Activated B cell treated with CpG ODN at 0.5 μM for 24 hours (primary cell): Measurements from ENCODE around the gene FIP1L1. TPM values are rescaled to one million over a fixed set of nuclear protein-coding genes. Genes with fewer than 3 reads are reported as not detected.
"Not testable (repeated sequence)": the region's sequence is repeated elsewhere in the genome, so short reads cannot be mapped to it uniquely, and the experiment has no call there.

Experiments used
- ATAC-seq: fragments of 200-7000 bp; cut with Tn5 transposase; one replicate; pipeline ENCODE4 v1.10.0; 2021; ENCODE audit warnings: low read depth, mild to moderate bottlenecking, moderate library complexity
- CTCF ChIA-PET: fragments of 350-600 bp; sonication (Branson Sonifier 250); formaldehyde crosslinking; loops from one replicate; lab custom pipeline; 2021; ENCODE audit warnings: antibody characterized with exemption; lab: Charles Lee
- POLR2A ChIA-PET: fragments of 350-600 bp; sonication (Branson Sonifier 250); formaldehyde crosslinking; loops from one replicate; lab custom pipeline; 2021; ENCODE audit warnings: antibody characterized with exemption; lab: Charles Lee
- DNase-seq: peaks from one replicate; pipeline ENCODE4 v3.0.0; 2022
- H3K27ac Mint-ChIP-seq: one replicate; pipeline ENCODE4 v1.8.0; 2020; ENCODE audit warnings: mixed read lengths
- H3K27me3 Mint-ChIP-seq: one replicate; pipeline ENCODE4 v1.8.0; 2021; ENCODE audit warnings: mixed read lengths
- H3K36me3 Mint-ChIP-seq: one replicate; pipeline ENCODE4 v1.8.0; 2021; ENCODE audit warnings: low read depth, mixed read lengths
- H3K4me1 Mint-ChIP-seq: one replicate; pipeline ENCODE4 v1.8.0; 2021; ENCODE audit warnings: mixed read lengths
- H3K4me3 Mint-ChIP-seq: one replicate; pipeline ENCODE4 v1.8.0; 2020; ENCODE audit warnings: mild to moderate bottlenecking, mixed read lengths
- H3K9me3 Mint-ChIP-seq: one replicate; pipeline ENCODE4 v1.8.0; 2020; ENCODE audit warnings: mixed read lengths
- intact Hi-C: fragments of 100-400 bp; cut with micrococcal nuclease; formaldehyde crosslinking; loops from one replicate; pipeline ENCODE4 v1.15.1; 2024
- total RNA-seq: library from RNA; stranded (reverse); gene quantifications from 2 replicates; pipeline ENCODE4 v1.2.3, GENCODE V29; 2022
- TF ChIP-seq, protein P1 (sequence below): fragments of 200-600 bp; IDR thresholded peaks from one replicate; pipeline ENCODE4 v1.8.0; 2022; ENCODE audit warnings: antibody characterized with exemption, mild to moderate bottlenecking

Gene FIP1L1, protein sequence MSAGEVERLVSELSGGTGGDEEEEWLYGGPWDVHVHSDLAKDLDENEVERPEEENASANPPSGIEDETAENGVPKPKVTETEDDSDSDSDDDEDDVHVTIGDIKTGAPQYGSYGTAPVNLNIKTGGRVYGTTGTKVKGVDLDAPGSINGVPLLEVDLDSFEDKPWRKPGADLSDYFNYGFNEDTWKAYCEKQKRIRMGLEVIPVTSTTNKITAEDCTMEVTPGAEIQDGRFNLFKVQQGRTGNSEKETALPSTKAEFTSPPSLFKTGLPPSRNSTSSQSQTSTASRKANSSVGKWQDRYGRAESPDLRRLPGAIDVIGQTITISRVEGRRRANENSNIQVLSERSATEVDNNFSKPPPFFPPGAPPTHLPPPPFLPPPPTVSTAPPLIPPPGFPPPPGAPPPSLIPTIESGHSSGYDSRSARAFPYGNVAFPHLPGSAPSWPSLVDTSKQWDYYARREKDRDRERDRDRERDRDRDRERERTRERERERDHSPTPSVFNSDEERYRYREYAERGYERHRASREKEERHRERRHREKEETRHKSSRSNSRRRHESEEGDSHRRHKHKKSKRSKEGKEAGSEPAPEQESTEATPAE
- 72.7 and 80.1 TPM in 2 replicates for total RNA-seq

DNA sequence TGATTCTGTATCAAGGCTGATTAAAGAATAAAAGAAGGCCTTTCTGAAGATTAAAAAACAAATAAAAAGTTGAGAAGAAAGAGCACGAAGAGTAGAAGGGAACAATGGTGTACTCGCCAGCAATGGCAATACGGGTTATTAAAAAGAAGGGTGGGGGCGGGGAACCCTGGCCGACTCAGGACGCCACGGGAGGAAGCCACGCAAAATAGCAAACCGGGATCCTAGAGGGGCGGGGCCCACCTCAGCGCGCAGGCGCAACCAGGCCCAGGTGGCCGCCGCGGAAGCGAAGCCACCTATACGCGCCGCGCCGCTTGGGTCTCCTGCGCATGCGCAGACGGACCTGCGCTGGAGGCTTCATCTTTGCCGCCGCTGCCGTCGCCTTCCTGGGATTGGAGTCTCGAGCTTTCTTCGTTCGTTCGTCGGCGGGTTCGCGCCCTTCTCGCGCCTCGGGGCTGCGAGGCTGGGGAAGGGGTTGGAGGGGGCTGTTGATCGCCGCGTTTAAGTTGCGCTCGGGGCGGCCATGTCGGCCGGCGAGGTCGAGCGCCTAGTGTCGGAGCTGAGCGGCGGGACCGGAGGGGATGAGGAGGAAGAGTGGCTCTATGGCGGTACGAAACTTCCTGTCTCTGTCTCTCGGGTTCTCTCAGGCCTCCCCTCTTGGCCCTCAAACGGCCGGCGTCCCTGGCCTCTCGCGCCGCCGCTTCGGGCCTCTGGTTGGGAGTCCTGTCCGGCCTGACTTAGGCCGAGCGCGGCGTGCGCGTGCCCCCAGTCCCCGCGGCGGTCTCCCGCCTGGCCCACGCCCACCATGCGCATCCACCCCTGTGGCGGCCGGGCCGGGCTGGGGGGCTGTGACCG is at the start of gene FIP1L1:
Gene FIP1L1 (plus strand): TSS at position 323 of the 852 bp plus-strand sequence. CDS start 198 bp downstream, at position 521.
- Mint-ChIP-seq H3K27ac (peak within 1 kb of the TSS; percentile 98), H3K27me3 (no peaks in the 10 kb centered on the region), H3K36me3 (peaks cover 21% of the 10 kb centered on the region), H3K9me3 (no peaks in the 10 kb centered on the region), H3K4me3 (peak within 1 kb of the TSS; percentile 99), H3K4me1 (peaks cover 34% of the 10 kb centered on the region)
- POLR2A ChIA-PET, result interaction anchor here (0.5 to 1.2 kb wide), 6 partner anchors 9 to 1536 kb away, joined by 3 to 19 read pairs (median 4); partner anchors contain the start of gene SCFD2
- DNase-seq, result peak; percentile 97
- intact Hi-C loops, result loop anchor here (1.0 to 5.0 kb wide), 3 partner anchors 11 to 855 kb away; partner anchors contain the start of gene SCFD2
- peak; percentile 91 for ATAC-seq
- CTCF ChIA-PET, result no interaction called here
- TF ChIP-seq, protein P1, sequence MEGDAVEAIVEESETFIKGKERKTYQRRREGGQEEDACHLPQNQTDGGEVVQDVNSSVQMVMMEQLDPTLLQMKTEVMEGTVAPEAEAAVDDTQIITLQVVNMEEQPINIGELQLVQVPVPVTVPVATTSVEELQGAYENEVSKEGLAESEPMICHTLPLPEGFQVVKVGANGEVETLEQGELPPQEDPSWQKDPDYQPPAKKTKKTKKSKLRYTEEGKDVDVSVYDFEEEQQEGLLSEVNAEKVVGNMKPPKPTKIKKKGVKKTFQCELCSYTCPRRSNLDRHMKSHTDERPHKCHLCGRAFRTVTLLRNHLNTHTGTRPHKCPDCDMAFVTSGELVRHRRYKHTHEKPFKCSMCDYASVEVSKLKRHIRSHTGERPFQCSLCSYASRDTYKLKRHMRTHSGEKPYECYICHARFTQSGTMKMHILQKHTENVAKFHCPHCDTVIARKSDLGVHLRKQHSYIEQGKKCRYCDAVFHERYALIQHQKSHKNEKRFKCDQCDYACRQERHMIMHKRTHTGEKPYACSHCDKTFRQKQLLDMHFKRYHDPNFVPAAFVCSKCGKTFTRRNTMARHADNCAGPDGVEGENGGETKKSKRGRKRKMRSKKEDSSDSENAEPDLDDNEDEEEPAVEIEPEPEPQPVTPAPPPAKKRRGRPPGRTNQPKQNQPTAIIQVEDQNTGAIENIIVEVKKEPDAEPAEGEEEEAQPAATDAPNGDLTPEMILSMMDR, result no peak

DNA sequence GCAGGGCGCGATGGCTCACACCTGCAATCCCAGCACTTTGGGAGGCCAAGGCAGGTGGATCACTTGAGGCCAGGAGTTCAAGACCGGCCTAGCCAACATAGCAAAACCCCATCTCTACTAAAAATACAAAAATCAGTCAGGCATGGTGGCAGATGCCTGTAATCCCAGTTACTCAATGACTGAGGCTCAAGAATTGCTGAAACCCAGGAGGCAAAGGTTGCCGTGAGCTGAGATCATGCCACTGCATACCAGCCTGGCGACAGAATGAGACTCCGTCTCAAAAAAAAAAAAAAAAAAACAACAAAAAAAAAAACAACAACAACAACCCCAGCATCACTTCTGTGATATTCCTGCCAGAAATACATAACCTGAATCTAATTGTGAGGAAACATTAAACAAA is 42.5 kb upstream of the FIP1L1 start:
- intact Hi-C loops, H3K9me3 Mint-ChIP-seq, DNase-seq, CTCF ChIA-PET, H3K4me3 Mint-ChIP-seq, H3K27me3 Mint-ChIP-seq, ATAC-seq, POLR2A ChIA-PET, H3K27ac Mint-ChIP-seq, H3K4me1 Mint-ChIP-seq: not testable (repeated sequence)
- H3K36me3 Mint-ChIP-seq, result peaks cover 19% of the 10 kb centered on the region

DNA sequence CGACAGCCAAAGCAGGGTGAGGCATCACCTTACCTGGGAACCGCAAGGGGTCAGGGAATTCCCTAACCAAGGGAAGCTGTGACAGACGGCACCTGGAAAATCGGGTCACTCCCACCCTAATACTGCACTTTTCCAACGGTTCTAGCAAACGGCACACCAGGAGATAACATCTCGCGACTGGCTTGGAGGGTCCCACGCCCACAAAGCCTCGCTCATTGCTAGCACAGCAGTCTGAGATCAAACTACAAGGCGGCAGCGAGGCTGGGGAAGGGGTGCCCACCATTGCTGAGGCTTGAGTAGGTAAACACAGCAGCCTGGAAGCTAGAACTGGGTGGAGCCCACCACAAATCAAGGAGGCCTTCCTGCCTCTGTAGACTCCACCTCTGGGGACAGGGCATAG is 37.3 kb upstream of the FIP1L1 start:
- DNase-seq, H3K4me1 Mint-ChIP-seq, H3K4me3 Mint-ChIP-seq, POLR2A ChIA-PET, ATAC-seq, H3K9me3 Mint-ChIP-seq, H3K27me3 Mint-ChIP-seq, H3K27ac Mint-ChIP-seq, intact Hi-C loops: not testable (repeated sequence)
- peaks cover 34% of the 10 kb centered on the region for H3K36me3 Mint-ChIP-seq
- CTCF ChIA-PET, result interaction anchor here (0.7 kb wide), 1 partner anchor 207 kb away, joined by 3 read pairs; no protein-coding TSS in a partner anchor

DNA sequence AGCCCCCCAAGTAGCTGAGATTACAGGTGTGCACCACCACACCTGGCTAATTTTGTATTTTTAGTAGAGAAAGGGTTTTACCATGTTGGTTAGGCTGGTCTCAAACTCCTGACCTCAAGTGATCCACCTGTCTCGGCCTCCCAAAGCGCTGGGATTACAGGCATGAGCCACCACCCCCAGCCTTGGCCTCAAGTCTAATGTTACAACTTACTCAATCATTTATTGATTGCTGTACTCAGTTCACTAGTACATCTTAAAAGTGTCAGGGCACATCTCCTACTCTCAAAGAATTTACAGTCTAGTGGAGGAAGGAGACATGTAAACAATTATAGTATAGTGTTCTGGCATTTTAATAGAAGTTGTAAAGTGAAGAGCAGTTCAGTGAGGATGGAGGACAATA is 31.0 kb upstream of the FIP1L1 start:
- CTCF ChIA-PET, H3K4me3 Mint-ChIP-seq, ATAC-seq, intact Hi-C loops, H3K27ac Mint-ChIP-seq, H3K27me3 Mint-ChIP-seq, DNase-seq, H3K4me1 Mint-ChIP-seq, H3K9me3 Mint-ChIP-seq, POLR2A ChIA-PET: not testable (repeated sequence)
- H3K36me3 Mint-ChIP-seq, result peaks cover 58% of the 10 kb centered on the region

DNA sequence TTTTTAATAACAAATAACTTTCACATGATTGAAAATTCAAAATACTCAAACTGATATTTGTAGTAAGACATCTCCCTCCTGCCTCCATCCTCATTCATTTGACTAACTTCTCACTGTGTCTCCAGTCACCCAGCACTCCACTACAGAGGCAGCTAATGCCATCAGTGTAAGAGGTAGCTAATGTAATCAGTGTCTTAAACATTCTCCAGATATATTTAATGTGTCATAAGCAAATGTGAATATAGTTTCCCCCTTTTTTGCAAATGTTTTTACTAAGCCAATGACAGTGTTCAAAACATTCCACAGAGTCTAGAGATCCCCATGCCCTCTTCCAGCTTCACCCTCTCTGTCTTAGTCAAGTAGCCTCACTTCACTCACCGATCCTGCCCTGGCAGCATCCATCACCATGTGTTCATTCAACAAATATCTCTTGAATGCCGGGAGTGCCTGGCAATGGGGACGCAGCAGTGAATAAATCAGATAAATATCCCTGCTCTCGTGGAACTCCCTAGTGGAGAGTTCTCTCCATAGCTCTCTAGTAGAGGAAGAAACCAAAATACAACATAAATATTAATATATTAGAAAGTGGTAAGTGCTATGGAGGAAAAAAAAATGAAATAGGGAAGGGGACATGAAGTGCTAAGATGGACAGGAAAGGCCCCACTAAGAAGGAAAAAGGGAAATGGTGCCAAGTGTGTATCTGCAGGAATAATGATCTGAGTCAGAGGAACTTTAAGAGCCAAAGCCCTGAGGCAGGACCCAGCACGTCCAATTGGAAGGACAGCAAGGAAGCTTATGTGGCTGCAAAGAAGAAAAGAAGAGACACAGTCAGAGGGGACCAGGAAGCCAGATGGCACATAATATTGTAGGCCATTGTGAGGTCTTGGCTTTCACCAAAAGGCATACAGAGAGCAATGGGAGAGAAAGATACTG is 30.3 kb upstream of the FIP1L1 start:
- DNase-seq, result no peak
- intact Hi-C loops, result no loop called here
- ChIA-PET POLR2A (no interaction called here), CTCF (no interaction called here)
- Mint-ChIP-seq H3K4me3 (no peak overlapping the region), H3K27me3 (no peaks in the 10 kb centered on the region), H3K27ac (no peak overlapping the region), H3K4me1 (peaks cover 2% of the 10 kb centered on the region), H3K9me3 (peaks cover 6% of the 10 kb centered on the region), H3K36me3 (peaks cover 56% of the 10 kb centered on the region)
- no peak for ATAC-seq
- TF ChIP-seq, protein P1, result no peak
